Activated T-cell treated with anti-CD3 and anti-CD28 coated beads for 24 hours (primary cell): ENCODE measurements around the gene COL24A1.
"Not testable (repeated sequence)": the region's sequence is repeated elsewhere in the genome, so short reads cannot be mapped to it uniquely, and the experiment has no call there.

ENCODE experiments used
- DNase-seq: peaks from one replicate; pipeline ENCODE4 v3.0.0-alpha.2; 2020; ENCODE audit warnings: low read depth

COL24A1 gene

DNA sequence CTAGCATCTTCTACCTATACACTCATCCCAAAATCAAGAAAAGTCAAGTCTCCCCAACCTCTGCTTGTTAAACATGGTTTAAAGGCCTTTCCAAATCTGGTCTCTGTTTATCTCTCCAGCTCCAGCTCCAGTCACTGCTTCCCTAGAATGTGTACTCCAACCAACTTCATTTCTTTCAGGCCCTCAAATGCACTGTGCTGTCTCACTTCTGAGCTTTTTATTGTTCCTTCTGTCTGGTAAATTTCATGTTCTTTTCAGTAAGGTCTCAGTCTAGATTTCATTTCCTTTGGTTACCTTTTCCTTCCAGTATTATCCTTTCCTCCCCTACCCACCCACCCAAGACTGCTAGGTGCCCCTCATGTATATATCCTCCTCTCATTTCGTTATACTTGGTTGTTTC, 3.7 kb downstream of the COL24A1 start:
- no peak for DNase-seq

DNA sequence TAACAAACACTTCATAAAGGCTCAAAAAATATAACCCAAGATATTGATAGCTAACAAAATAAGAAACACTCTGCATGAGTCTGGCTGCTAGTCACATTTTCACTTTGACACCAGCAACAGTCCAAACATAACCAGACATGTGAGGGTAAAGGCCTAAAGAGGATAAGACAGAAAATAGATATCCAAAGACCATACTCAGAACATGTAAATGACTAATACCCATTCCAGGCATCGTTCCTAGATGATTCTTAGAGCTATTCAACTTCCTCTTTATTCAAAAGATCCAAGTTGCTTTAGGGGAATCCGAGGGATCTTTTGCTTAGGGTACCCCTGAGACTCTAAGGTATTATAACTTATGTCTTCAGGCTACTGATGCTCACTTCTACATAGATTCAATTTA, 5.1 kb downstream of the COL24A1 start:
- no peak for DNase-seq

DNA sequence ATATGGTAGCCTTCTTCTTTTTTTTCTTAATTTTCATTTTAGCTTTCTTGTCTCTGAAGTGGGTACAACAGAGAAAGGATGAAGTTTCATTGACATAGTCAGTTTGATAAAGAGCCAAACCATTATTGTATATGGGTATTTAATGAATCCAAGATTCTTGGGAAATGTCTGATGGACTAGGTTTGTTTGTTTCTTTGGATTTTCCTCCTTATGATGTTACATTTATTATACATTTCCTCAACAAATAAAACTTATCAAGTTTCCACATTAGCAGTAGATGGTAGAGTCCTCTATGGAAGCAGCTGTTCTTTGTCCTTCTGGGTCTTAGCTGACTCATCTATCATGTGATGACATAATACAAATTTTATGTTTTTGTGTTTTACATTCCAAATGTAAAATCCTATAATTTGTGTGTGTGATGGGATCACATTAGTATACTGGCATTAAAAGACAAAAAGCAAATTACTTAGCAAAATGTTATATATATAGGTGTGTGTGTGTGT, 6.0 kb downstream of the COL24A1 start:
- no peak for DNase-seq

DNA sequence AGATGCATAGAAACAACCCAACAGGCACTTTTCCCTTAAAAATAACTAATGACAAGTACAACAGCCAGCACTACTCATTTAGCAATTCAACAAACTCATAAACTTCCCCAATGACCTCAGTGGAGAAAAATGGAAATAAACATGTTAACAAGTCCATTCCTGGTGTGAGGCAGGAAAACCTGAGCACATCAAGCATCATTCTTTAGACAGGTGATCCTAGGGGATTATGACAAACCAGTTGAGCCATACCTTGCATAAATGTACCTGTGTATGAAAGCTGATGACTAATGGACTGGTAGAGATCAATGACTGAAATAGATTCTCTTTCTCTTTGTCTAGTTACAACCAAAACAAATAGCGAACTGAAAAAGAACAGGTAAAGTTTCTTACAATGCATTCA, 7.0 kb downstream of the COL24A1 start:
- DNase-seq, result no peak

DNA sequence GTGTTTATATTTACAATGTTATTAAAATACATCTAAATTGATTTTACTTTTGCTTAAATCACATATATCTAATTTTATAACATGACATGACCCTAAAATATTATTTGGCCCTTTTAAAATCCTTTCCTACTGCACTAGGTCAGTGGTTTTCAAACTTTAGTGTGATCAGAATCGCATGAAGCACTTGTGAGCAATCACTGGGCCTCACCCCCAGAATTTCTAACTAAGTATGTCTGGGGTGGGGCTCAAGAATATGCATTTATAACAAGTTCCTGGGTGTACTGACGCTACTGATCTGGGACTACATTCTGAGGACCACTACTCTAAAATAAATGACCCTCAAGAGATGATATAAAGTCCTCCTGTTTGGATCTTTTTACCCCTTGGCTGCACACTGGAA, 8.8 kb downstream of the COL24A1 start:
- no peak for DNase-seq

DNA sequence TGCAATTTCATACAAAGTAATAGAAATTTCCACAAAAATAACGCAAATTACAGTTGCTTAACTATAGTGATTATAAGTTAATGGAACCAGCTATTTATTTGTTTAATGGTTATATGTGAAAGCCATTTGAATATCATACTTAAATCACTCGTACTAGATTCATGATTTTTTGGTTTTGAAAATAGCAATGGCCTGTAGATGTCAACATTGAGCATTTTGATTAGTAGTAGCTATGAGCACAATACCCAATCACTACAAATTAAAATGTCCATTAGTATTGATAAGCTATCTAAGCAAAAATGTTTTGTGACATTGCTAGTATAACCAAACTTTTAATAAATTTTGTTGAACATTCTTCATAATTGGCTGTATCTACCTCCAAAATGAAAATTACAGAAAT, 10.0 kb downstream of the COL24A1 start:
- no peak for DNase-seq

DNA sequence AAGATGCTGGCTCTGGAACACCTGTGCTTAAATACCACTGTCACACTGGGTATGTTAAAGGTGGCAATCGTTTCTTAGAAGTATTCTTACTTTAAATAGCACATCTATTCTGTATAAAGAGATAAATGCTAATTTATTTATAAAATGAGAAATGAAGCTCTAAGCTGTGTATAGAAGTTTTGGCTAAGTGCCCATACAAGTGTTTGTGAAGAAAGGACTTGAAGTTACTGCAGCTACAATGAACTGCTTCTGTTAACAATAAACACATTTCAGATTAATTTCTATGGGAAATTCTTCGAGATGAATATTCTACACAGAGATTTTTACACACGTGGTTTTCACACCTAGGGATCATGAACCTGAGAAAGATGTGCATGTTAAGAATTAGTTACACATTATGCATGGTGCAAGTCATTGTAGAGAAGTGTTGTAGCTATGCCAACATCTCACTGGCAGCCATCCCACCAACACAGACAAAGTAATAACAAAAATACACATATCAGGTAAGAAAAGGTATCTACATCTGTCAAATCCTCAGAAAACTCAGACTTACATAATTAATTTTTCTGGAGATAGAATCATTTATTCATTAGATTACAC, 16.2 kb downstream of the COL24A1 start:
- no peak for DNase-seq

DNA sequence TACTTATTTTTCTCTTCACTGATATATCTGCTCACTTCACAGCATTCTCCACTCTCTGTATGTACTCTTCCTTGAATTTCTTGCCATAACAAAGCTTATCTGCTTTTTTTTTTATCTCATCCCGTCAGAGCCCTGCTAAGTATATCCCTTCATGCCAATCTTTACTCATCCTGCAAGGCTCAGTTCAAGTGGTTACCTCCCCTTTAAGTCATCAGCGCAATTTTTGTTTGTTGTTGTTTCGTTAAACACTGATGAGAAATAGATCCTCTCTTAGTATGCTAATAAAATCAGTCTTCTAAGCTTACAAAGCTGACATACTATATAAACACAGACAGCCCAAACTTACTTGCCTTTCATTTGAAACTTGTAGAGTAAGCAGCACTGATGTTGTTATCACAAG, 17.8 kb downstream of the COL24A1 start:
- DNase-seq, result no peak

DNA sequence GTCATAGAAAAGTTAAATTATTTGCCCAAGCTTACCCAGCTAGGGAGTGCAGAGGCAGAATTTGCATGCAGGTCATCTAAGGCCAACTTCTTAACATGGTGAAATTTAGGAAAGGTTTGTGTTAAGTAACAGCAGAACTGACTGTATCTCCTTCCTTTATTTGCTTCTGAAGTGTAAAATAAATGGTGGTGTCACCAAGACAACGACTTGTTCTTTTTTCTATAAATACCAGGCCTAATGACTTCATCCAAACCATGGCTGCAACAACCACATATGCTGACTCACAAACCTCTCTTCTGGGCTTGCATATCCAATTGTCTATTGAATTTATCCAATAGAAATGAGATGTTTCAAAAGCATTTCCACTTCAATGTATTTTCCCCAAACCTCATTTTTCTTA, 19.1 kb downstream of the COL24A1 start:
- DNase-seq, result no peak

DNA sequence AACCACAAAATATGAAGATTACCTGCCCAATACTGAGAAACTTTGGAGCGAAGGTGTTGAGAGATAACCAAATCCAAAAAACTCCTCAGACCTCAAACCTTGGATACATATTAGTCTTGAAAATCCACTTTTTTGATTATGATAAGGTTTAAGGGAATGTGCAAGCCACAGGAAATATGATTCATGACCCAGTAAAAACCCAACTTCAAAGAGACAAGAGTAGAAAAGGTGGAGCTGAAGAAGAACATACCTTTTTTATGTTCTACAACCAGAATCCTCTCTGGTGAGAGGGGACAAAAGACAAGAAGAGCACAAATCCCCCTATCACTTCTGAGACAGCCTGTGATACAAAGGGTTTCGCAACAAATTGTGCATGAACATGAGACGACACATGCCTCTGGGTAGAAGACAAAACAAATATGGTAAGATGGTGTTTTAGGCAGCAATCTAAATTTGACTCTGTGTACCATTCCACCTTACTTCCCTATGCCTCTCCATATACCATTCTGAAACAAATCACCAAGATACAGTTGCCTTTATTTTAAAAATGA, 37.3 kb downstream of the COL24A1 start:
- DNase-seq, result no peak

DNA sequence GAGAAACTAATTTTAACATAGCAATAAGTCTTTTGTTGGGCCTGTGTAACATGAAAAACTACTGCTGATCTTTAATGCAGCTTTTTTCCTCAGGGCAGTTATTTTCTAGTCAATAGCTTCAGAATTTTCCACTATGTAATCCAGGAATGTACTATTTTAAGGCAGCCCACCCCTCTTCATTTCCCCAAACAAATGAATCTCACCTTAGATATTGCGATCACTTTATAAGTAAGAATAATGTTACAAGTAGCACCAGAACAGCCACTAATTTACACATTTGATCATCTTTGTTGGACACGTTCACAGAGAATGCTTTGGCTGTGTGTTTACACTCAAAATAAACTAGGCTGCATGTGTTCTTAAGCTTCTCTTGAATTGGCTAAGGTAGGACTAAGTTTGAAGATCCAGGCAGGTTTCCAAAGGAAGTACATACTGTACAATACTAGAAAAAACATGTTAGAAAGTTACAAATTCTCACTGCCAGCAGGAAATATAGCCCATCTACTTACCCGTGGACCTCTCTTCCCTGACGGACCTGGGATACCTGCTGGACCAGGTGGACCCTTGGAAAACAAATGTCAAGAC, 41.7 kb downstream of the COL24A1 start:
- no peak for DNase-seq

DNA sequence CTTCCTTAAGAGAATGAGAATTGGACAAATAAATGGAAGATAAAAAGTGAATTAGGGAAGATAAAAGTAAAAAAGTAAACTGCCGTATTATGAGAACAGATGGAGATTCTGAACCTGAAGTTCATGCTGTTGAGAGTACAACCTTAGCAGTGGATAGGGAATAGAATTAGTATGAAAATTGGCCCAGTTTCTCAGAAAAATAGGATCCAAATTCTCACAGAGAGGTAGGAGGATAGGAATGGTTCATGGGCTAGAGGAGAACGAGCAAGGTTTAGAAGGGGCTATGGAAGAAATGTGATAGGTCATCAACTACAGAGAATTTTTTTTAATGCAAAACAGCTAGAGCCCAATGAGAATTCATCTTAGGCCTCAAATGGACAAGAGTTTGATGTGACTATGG, 42.3 kb downstream of the COL24A1 start:
- DNase-seq, result no peak

DNA sequence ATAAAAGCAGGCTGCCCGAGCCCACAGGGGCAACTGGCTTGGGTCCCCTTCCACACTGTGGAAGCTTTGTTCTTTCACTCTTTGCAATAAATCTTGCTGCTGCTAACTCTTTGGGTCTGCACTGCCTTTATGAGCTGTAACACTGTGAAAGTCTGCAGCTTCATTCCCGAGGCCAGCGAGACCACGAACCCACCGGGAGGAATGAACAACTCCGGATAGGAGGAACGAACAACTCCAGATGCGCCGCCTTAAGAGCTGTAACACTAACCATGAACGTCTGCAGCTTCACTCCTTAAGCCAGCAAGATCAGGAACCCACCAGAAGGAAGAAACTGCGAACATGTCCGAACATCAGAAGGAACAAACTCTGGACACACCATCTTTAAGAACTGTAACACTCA, 45.0 kb downstream of the COL24A1 start:
- DNase-seq, result not testable (repeated sequence)

DNA sequence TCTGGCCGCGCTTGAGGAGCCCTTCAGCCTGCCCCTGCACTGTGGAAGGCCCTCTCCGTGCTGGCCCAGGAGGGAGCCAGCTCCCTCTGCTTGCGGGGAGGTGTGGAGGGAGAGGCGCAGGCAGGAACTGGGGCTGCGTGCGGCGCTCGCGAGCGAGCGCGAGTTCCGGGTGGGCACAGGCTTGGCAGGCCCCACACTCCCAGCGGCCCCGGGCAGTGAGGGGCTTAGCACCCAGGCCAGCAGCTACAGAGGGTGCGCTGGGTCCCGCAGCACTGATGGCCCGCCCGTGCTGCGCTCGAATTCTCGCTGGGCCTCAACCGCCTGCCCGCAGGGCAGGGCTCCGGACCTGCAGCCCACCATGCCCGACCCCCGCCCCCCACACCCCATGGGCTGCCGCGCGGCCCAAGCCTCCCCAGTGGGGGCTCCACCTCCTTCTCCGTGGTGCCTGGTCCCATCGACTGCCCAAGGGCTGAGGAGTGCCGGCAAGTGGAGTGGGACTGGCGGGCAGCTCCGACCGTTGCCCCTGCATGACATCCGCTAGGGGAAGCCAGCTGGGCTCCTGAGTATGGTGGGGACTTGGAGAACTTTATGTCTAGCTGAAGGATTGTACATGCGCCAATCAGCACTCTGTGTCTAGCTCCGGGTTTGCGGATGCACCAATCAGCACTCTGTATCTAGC, 46.0 kb downstream of the COL24A1 start:
- DNase-seq, result no peak

DNA sequence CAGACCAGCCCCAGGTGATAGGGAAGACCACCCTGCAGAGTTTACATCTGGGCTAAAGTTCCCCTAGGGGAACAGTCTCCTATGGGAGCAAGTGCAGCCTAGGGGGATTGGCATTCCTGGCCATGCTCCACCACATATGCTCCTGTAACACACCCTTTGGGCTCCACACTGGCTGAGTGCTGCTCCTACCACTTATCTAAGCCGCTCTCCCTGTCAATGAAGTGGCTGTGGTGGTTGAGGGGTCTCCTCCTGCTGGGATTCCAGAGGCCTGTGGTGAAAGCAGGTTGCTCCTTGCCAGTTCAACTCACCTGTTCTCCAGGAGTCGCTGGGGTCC, 51.1 kb downstream of the COL24A1 start:
- no peak for DNase-seq

DNA sequence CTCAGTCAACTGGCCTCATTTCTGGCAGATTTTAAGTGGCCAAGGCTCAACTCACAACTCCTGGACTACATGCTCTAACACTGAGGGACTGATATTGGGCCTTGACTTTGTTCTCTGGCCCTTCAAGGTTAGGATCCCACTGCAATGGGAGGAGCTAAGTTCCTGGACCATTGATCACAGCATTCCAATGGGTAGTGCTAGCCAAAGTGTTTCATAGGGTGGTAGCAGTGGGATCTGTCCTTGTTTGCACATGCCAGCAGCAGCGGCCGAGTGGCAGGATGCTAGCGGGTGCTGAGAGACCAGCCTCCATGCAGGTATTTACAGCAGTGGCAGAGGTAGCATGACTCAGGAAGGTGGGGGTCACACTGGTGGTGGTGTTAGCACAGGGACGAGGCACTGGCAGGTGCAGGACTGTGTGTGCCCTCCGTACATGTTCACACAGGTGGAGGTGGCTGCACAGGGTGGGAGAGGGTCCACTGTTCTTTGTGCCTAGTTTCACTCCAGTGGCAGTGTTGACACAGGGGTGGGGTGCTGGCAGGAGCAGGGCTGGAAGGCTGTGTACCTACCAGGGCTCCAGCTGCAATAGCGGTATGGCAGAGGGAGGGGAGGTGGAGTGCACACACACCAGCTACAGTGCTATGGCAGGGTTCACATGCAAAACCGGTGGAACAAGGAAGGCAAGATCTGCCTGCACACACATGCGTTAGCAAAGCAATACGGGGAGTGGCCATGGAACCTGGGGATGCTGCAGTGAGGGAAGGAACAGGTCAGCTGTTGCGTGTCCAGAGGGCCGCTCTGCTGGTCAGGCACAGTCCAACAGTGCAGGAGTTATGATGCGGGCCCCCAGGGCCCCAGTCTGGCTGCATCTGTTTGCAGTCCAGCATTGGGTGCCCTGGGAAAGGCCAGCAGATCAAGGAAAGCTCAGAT, 51.7 kb downstream of the COL24A1 start:
- no peak for DNase-seq

DNA sequence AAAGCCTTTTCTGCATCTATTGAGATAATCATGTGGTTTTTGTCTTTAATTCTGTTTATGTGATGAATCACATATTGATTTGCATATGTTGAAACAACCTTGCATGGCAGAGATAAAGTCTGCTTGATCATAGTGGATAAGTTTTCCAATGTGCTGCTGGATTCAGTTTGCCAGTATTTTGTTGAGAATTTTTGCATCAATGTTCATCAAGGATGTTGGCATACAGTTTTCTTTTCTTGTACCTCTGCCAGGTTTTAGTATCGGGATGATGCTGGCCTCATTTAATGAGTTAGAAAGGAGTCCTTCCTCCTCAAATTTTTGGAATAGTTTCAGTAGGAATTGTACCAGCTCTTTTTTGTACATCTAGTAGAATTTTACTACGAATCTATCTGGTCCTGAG, 55.0 kb downstream of the COL24A1 start:
- no peak for DNase-seq

DNA sequence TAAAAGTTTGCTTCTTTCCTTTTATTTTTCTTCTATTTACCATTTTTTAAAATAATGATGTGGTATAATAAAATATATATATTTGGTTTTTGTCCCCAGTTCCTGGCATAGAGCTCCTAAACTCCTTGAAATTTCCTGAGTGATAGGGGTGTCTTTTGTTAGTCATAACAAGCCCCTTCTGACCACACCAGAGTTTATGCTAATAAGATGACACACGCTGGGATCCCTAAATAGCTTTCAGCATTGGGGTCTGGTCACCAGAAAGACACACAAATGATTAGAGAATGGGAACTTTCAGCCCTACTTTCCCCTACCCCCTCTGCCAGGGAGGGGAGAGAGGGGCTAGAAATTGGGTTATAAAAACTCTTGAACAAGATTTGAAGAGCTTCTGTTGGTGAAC, 56.2 kb downstream of the COL24A1 start:
- no peak for DNase-seq

DNA sequence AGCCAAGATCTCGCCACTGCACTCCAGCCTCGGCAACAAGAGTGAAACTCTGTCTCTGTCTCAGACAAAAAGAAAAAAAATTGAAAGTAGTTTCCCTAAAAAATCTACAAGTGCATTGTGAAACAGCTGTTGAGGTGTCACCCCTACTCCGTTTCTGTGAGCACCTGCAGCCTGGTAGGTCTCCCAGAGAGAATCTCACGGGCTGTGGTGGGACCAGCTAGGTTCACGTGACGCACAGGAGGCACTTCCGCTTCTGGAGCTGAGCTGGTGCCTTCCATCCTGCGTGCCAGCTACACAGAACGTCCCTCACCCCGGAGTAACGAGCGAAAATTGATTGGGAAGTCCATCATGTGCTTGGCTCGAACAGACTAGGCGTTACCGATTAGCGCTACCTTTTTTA, 66.8 kb downstream of the COL24A1 start:
- no peak for DNase-seq

DNA sequence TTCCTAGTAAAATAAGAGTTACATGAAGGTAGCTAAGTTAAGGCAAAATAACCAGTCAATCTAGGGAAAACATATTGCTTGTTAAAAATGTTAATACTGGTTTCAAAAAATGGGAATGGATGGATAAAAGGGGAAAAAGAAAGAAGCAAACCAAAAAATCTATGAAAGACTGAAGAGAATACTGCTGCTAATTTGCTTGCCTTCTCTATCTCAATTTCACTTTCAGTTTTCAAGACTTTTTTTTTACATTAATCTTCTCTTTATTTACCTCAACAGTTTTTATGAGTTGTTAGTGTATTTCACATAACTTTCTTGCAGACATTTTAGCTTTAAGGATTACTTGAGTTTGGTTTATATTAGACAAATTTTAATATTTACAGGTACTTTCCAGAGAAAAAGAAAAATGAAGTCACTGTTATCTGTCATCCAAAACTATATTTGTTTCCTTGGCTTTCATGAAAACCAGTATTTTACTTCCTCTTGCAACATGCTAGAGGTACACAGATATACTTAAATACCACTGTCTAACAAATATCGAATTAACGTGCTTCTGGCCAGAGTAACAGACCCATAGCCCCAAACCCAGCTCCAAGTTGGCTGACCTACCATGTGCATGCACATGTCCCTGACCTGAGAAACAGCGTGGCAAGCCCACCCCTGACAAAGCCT, 70.7 kb downstream of the COL24A1 start:
- DNase-seq, result no peak

DNA sequence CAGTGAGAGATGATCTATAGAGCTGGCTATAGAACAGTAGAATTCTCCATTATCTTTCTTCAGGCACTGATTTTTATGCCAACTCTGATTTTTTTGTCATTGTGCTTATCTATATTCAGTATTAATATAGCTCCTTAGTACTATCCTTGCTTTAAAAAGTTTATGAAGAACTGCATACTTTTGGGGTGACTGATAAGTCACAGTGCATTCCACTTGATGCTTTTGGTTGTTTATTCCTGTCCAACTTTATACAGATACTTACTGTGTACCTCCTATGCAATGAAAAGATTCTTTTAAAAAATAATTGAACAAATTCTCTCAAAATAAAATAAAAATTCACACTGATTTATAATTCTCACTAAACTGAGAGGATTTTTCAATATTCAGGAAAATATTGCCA, 71.6 kb downstream of the COL24A1 start:
- no peak for DNase-seq

DNA sequence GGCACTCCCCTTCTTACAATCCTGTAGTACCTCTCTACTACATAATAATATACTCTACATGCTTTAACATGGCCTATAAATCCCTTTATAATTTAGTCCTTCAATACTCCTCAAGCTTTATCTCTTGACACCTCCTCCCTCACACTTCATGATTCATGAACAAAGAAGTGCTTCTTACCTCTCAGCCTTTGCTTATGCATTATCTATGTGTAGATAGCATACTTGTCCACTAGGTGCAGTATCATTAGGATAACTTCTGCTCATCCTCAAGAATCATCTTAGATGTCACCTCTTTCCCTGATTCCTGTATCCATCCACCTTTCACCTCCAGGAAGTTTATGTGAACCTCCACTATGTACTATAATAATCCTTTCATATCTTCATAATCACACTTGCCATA, 74.4 kb downstream of the COL24A1 start:
- no peak for DNase-seq
